GM12892 (cell line): ENCODE data around the gene ENKD1.

ENCODE experiments used
- DNase-seq: peaks from one replicate; pipeline ENCODE4 v3.0.0; 2011; ENCODE audit not compliant: insufficient read length
- FAIRE-seq: peaks from 2 replicates; lab custom pipeline; 2011; peaks lifted over from hg19 to GRCh38; lab: Jason Lieb, UNC
- POLR2A ChIP-seq: IDR thresholded peaks from 2 replicates; pipeline ENCODE4 v1.6.1; 2011; ENCODE audit warnings: low read depth, low read length, control low read depth
- POLR2AphosphoS5 ChIP-seq: IDR thresholded peaks from 2 replicates; pipeline ENCODE4 v1.6.1; 2011; ENCODE audit warnings: low read depth, low read length, control low read depth
- TAF1 ChIP-seq: IDR thresholded peaks from 2 replicates; pipeline ENCODE4 v1.6.1; 2011; ENCODE audit warnings: low read depth, mild to moderate bottlenecking, control low read depth, low read length, borderline replicate concordance

Gene ENKD1

DNA sequence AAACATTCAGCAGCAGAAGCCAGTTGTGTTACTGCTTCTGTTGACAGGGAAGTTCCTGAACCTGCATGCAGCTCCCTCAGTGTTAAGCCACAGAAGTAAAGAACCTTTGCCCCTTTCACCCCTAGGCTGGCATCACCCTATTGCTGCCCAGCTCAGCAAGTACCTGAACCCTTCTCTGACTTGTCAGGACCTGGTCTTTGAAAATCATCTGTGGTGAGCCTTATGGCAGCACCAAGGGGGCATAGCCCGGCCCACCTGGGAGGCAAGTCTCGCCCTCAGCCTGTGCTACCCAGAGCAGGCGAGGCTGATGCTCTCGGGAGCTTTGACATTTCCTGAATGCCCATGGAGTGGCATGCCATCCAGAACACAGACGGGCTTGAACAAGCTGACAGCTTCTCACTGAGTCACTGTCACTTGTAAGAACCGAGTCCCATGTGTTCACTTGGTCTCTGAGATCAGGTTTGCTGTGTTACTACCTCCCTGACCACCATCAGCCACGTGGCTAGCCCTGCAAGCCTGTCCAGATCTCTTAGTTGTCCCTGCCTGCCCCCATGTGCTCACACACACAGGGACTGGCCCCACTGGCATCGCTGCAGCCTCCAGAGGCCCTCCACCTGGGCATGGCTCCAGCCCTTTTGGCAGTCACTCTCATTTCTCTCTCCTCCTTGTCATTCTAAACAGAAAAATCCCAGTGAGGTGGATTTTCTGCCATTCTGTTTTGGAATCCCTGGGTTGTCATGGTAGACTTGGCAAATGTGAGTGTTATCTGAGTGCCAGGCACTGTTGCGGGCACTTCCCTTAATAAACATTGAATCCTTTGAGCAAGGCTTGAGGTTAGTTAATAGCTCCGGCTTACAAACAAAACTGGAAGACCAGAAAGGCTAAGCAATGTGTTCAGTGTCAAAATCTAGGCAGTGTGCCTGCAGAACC is 24.5 kb downstream of the ENKD1 start:
- FAIRE-seq (no peak), DNase-seq (no peak)

DNA sequence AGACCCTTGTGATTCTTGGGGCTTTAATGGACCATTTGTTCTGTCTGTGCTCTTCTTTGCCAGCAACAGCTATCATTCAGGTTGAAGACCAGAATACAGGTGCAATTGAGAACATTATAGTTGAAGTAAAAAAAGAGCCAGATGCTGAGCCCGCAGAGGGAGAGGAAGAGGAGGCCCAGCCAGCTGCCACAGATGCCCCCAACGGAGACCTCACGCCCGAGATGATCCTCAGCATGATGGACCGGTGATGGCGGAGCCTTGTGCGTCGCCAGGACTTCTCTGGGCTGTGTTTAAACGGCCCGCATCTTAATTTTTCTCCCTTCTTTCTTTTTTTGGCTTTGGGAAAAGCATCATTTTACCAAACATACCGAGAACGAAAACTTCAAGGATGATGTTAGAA is 28.9 kb downstream of the ENKD1 start:
- FAIRE-seq, result no peak
- no peak for DNase-seq
- TF ChIP-seq TAF1, result no peak
- no peak for TF ChIP-seq POLR2AphosphoS5
- no peak for TF ChIP-seq POLR2A

More for the DNA sequence above, 24.5 kb downstream of the ENKD1 start:
- no peak for TF ChIP-seq POLR2AphosphoS5
- TF ChIP-seq POLR2A, result no peak
- no peak for TF ChIP-seq TAF1

DNA sequence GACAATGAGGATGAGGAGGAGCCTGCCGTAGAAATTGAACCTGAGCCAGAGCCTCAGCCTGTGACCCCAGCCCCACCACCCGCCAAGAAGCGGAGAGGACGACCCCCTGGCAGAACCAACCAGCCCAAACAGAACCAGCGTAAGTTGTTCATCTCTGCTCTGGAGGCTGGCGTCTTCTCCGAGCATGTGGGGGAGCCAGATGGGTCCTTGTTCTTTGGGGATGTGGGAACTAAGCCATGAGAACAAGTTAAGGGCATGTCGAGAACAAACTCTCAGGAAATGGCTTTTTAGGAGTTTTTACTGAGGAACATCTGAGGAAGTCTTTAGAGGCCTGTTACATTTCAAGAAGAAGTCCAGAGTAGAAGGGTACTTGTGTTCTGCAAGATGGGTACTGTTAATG is 29.8 kb downstream of the ENKD1 start:
- TF ChIP-seq TAF1, result no peak
- TF ChIP-seq POLR2AphosphoS5, result no peak
- no peak for TF ChIP-seq POLR2A
- no peak for FAIRE-seq
- no peak for DNase-seq

DNA sequence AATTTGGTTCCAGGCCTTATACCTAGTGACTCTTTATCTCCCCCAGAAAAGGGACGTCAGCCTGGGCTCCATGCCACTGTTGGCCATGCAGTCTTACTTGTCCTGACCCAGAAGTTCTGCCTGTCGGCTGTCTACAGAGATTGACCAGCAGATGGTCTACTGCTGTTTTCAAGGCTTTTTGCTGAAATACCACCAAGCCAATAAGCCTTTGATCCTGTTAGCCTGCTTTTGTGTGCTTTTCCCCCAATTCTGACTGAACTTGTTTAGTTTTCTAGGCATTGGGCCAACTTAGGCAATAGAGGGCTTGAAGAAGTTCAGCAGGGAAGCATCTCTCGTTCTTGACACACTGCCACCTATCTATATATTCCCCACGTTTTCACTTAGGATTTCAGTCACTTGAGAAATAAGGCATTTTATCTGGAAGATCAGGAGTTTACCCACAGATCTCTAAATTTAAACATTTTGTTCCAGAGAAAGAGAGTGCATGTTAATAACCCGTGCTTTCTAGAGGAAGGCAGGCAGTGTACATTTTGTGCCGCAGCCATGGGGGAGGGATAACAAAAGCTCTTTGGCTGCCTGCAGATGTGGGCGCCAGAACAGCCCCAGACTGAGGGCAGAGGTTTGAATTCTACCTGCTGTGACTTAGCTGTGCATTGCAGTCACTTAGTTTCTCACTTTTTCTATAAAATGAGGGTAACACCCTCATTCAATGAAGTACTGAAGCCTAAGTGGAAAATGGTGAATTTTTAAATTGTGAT is 34.0 kb downstream of the ENKD1 start:
- TF ChIP-seq TAF1 (no peak), POLR2A (no peak), POLR2AphosphoS5 (no peak)
- DNase-seq, result no peak
- FAIRE-seq, result no peak

DNA sequence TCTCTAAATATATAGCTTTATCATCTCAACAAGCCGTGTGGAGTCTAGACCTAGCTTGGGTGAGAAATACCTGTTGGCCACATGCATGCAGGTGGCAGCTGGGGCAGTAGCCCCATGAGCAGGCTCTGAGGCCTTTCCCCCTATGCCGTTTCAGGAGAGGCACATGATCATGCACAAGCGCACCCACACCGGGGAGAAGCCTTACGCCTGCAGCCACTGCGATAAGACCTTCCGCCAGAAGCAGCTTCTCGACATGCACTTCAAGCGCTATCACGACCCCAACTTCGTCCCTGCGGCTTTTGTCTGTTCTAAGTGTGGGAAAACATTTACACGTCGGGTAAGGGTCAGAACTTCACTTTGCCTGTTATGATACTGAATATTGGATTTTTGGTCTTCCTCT is 38.3 kb downstream of the ENKD1 start:
- FAIRE-seq, result no peak

DNA sequence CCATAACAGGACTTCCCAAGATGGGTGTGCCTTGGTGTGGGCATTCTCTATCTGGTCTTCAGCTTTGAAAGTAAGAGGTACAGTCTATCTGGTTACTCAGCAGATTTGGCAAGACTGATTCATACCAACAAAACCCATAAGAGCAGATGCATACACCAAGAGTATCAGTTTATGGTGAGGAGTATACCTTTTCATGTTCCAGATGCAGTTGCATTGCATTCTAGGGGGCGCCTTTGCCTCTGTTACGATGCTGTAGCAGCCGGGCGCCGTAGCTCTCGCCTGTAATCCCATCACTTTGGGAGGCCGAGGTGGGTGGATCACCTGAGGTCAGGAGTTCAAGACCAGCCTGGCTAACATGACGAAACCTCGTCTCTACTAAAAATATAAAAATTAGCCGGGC is 52.7 kb downstream of the ENKD1 start:
- FAIRE-seq, result no peak
- no peak for DNase-seq
- TF ChIP-seq POLR2AphosphoS5 (no peak), POLR2A (no peak), TAF1 (no peak)

More for the DNA sequence above, 38.3 kb downstream of the ENKD1 start:
- TF ChIP-seq POLR2A, result no peak
- TF ChIP-seq POLR2AphosphoS5, result no peak
- no peak for TF ChIP-seq TAF1
- no peak for DNase-seq
